Stimulated activated CD8-positive, alpha-beta memory T cell treated with anti-CD3 and anti-CD28 coated beads, Interleukin-15, amount 100 ng/mL, for 4 hours (primary cell): Measurements from ENCODE around the gene NUP160.
A peak's percentile ranks its signal among the peaks of the same experiment; 100 is the strongest.
"Not testable (repeated sequence)": the region's sequence is repeated elsewhere in the genome, so short reads cannot be mapped to it uniquely, and the experiment has no call there.

ENCODE experiments used
- DNase-seq, 2 donors: peaks; one replicate each; pipeline ENCODE4 v3.0.0-alpha.2; 2020; ENCODE audit warnings: low read depth in 2 of 2

Gene NUP160

GRCh38 chr11:47861728-47862127 lies 13.6 kb upstream of the NUP160 start:
- DNase-seq, result no peak

GRCh38 chr11:47860536-47860935 lies 12.4 kb upstream of the NUP160 start:
- no peak for DNase-seq

GRCh38 chr11:47857892-47858543 lies 9.9 kb upstream of the NUP160 start:
- no peak for DNase-seq

GRCh38 chr11:47857485-47857884 lies 9.3 kb upstream of the NUP160 start:
- DNase-seq, result no peak

GRCh38 chr11:47856186-47856585 lies 8.0 kb upstream of the NUP160 start:
- DNase-seq, result no peak

GRCh38 chr11:47854667-47855066 lies 6.5 kb upstream of the NUP160 start:
- no peak for DNase-seq

- no peak for DNase-seq
These were observed 3.9 kb upstream of the NUP160 start for GRCh38 chr11:47852053-47852452.

- no peak for DNase-seq
These were observed 2.2 kb upstream of the NUP160 start for GRCh38 chr11:47850337-47850736.

- DNase-seq, result no peak
These were observed 578 bp upstream of the NUP160 start for GRCh38 chr11:47848700-47849155.

- DNase-seq, result no peak
These were observed 636 bp downstream of the NUP160 start for GRCh38 chr11:47847537-47847891.

GRCh38 chr11:47846998-47847397 lies 1.2 kb downstream of the NUP160 start:
- no peak for DNase-seq

- no peak for DNase-seq
These were observed 4.6 kb downstream of the NUP160 start for GRCh38 chr11:47843361-47844055.

- no peak for DNase-seq
These were observed 5.4 kb downstream of the NUP160 start for GRCh38 chr11:47842749-47843148.

GRCh38 chr11:47837929-47838328 lies 10.2 kb downstream of the NUP160 start:
- no peak for DNase-seq

GRCh38 chr11:47837292-47837691 lies 10.9 kb downstream of the NUP160 start:
- no peak for DNase-seq

- DNase-seq, result not testable (repeated sequence)
These were observed 18.1 kb downstream of the NUP160 start for GRCh38 chr11:47830013-47830412.

- DNase-seq, result no peak
These were observed 19.9 kb downstream of the NUP160 start for GRCh38 chr11:47828284-47828683.

GRCh38 chr11:47822664-47823063 lies 25.5 kb downstream of the NUP160 start:
- not testable (repeated sequence) for DNase-seq

- no peak for DNase-seq
These were observed 28.4 kb downstream of the NUP160 start for GRCh38 chr11:47819743-47820142.

GRCh38 chr11:47800759-47801158 lies 47.4 kb downstream of the NUP160 start:
- no peak for DNase-seq

- peak in 1 of 2 donors; percentile 50 for DNase-seq
These were observed 50.5 kb downstream of the NUP160 start for GRCh38 chr11:47797633-47798032.

GRCh38 chr11:47791774-47792430 lies 56.2 kb downstream of the NUP160 start:
- no peak for DNase-seq

GRCh38 chr11:47790017-47790416 lies 58.1 kb downstream of the NUP160 start:
- DNase-seq, result not testable (repeated sequence)
